Psoas muscle (tissue), 8 donors: ENCODE data around the gene TBXAS1. TPM values are rescaled to one million over a fixed set of nuclear protein-coding genes. Genes with fewer than 3 reads are reported as not detected.
"Not testable (repeated sequence)": the region's sequence is repeated elsewhere in the genome, so short reads cannot be mapped to it uniquely, and the experiment has no call there.

ENCODE experiments used
- ATAC-seq, 4 donors: fragments of 200-7000 bp; cut with Tn5 transposase; one replicate each; pipeline ENCODE4 v1.9.1; 2020; ENCODE audit warnings: moderate library complexity in 3 of 4, mild to moderate bottlenecking in 2 of 4
- DNase-seq, 2 donors: peaks; one replicate each; pipeline ENCODE4 v3.0.0-alpha.2; 2020
- H3K27ac ChIP-seq: fragments of 200-600 bp; one replicate; pipeline ENCODE4 v1.8.0; 2022
- H3K27me3 ChIP-seq, 3 donors: fragments of 200-600 bp in 1 of 3; one replicate each; pipeline versions ENCODE4 v1.6.1 to v1.8.0; 2013 to 2022; ENCODE audit warnings: low read length in 2 of 3, mild to moderate bottlenecking in 2 of 3, moderate library complexity in 1 of 3; ENCODE audit not compliant: insufficient read depth in 3 of 3
- H3K36me3 ChIP-seq, 2 donors: fragments of 200-600 bp in 1 of 2; one replicate each; pipeline versions ENCODE4 v1.6.1 to v1.8.0; 2013 to 2022; ENCODE audit warnings: low read depth in 1 of 2, mild to moderate bottlenecking in 1 of 2, moderate library complexity in 1 of 2; ENCODE audit not compliant: insufficient read depth in 1 of 2
- H3K4me1 ChIP-seq: fragments of 200-600 bp; one replicate; pipeline ENCODE4 v1.8.0; 2022
- H3K4me3 ChIP-seq: fragments of 200-600 bp; one replicate; pipeline ENCODE4 v1.8.0; 2022; ENCODE audit warnings: mild to moderate bottlenecking
- H3K9me3 ChIP-seq: fragments of 200-600 bp; one replicate; pipeline ENCODE4 v1.8.0; 2022
- WGBS, 3 donors: extraction: QIAGEN DNeasy Blood & Tissue Kit; methylation state at CpG; one replicate each; pipeline versions ENCODE4 v1.1.6 to v1.1.7; 2013; 5-methylcytosine and 5-hydroxymethylcytosine counted together
- intact Hi-C, 2 donors: fragments of 100-400 bp; cut with DNase I; formaldehyde crosslinking; loops; one replicate each; pipeline versions ENCODE4 v1.11.0 to v1.14.2; 2022
- polyA plus RNA-seq, 3 donors: library from polyadenylated mRNA; stranded (reverse); fragments of 200-250 nt; gene quantifications; one replicate each; pipeline ENCODE4 v1.2.3, GENCODE V29; 2013
- total RNA-seq, 4 donors: library from RNA; stranded (reverse); fragmentation: NEBNext Ultra II Directional in 2 of 4; extraction: Animal tissue kit (Norgen Biotek cat#: 25700) in 2 of 4; gene quantifications; one replicate each; pipeline versions ENCODE4 v1.2.1 to v1.2.4, GENCODE V29; 2021 to 2023
- TF ChIP-seq, protein P1 (sequence below): fragments of 200-600 bp; IDR thresholded peaks from one replicate; pipeline ENCODE4 v1.8.0; 2022; ENCODE audit warnings: antibody characterized with exemption
- donor health status: healthy with polysubstance abuse.
- donor health status: DM: no; HTN: no; CAD: no; lungs with moderate emphysema.
- donor health status: Bipolar disorder and iron deficiency.
- donor health status: healthy.
- donor health status: DM: yes; HTN: yes; CAD: no.
- donor health status: DM: no; HTN: no; CAD: no.
- donor health status: DM: no; HTN: no; CAD: no.
- donor health status: DM: yes; HTN: yes; CAD: no.

TBXAS1 gene
- total and polyA plus RNA-seq, 7 donors: 0.90 to 2.9 (median 2.0) TPM

GRCh38 chr7:139827042-139827441 lies 2.0 kb upstream of the TBXAS1 start:
- intact Hi-C loops: no loop called here
- Histone ChIP-seq H3K36me3 (no peaks in the 10 kb centered on the region), H3K9me3 (no peaks in the 10 kb centered on the region), H3K4me3 (no peak overlapping the region), H3K27ac (no peak overlapping the region), H3K4me1 (no peaks in the 10 kb centered on the region), H3K27me3 (no peaks in the 10 kb centered on the region)
- ATAC-seq (peak in 1 of 4 donors; percentile 55), DNase-seq (no peak)
- TF ChIP-seq, protein P1, sequence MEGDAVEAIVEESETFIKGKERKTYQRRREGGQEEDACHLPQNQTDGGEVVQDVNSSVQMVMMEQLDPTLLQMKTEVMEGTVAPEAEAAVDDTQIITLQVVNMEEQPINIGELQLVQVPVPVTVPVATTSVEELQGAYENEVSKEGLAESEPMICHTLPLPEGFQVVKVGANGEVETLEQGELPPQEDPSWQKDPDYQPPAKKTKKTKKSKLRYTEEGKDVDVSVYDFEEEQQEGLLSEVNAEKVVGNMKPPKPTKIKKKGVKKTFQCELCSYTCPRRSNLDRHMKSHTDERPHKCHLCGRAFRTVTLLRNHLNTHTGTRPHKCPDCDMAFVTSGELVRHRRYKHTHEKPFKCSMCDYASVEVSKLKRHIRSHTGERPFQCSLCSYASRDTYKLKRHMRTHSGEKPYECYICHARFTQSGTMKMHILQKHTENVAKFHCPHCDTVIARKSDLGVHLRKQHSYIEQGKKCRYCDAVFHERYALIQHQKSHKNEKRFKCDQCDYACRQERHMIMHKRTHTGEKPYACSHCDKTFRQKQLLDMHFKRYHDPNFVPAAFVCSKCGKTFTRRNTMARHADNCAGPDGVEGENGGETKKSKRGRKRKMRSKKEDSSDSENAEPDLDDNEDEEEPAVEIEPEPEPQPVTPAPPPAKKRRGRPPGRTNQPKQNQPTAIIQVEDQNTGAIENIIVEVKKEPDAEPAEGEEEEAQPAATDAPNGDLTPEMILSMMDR: peak; percentile 23

GRCh38 chr7:139828446-139828845 lies 618 bp upstream of the TBXAS1 start:
- H3K36me3 ChIP-seq: no peaks in the 10 kb centered on the region
- no peaks in the 10 kb centered on the region for H3K27me3 ChIP-seq
- H3K4me3 ChIP-seq: no peak overlapping the region
- H3K9me3 ChIP-seq: no peaks in the 10 kb centered on the region
- H3K4me1 ChIP-seq: no peaks in the 10 kb centered on the region
- no peak overlapping the region for H3K27ac ChIP-seq
- 84 to 97% (median 90%) methylated on average over 2 of the region's 2 CpGs for WGBS, 3 donors
- intact Hi-C loops: no loop called here
- ATAC-seq (no peak), DNase-seq (no peak)
- TF ChIP-seq, protein P1: no peak

DNA sequence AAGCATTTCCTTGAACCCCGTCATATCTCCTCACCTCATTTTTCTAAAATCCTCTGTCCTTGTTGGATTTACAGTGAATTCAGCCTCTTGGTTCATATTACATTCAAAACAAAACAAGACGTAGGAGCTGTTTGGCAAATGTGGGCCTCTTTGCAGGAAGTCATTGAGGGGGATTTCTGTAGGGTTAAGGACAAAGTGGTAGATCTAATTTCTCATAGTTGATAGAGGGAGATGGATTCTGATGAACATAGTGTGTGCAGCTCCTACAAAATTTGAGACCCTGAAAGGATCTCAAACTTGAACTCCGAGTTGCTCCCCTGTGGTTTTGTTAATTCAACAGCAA lies 682 bp downstream of the TBXAS1 start:
- Histone ChIP-seq H3K27ac (peak overlapping the region; percentile 4), H3K9me3 (no peaks in the 10 kb centered on the region), H3K4me1 (no peaks in the 10 kb centered on the region), H3K27me3 (no peaks in the 10 kb centered on the region), H3K4me3 (peak overlapping the region; percentile 41), H3K36me3 (no peaks in the 10 kb centered on the region)
- intact Hi-C loops: no loop called here
- ATAC-seq (no peak), DNase-seq (no peak)
- 56 to 63% (median 59%) methylated on average over 3 of the region's 3 CpGs for WGBS, 3 donors
- TF ChIP-seq, protein P1: no peak

DNA sequence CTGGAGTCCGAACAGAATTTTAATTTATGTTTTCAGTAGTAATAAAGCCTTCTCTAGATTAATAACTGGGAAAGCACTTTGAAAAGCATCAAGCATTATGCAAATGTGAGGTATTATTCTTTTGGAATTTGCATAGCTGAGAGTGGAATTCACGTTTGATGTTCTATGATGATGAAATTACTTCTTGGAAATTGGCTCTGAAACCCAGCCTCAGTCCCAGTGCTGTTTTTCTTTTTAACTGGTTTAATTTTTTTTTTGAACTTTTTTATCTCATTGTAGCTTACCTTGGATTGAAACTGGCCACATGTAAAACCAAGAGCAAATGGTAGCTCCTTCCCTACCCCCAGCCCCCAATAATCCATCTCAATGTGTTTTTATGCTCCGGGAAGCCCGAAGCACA lies 1.2 kb downstream of the TBXAS1 start:
- DNase-seq: no peak
- intact Hi-C loops: no loop called here
- ATAC-seq: no peak
- H3K36me3 ChIP-seq: no peaks in the 10 kb centered on the region
- no peaks in the 10 kb centered on the region for H3K27me3 ChIP-seq
- H3K27ac ChIP-seq: no peak overlapping the region
- WGBS, 3 donors: 71 to 84% (median 76%) methylated on average over 4 of the region's 4 CpGs
- peak overlapping the region; percentile 41 for H3K4me3 ChIP-seq
- H3K9me3 ChIP-seq: no peaks in the 10 kb centered on the region
- H3K4me1 ChIP-seq: no peaks in the 10 kb centered on the region
- TF ChIP-seq, protein P1: no peak

DNA sequence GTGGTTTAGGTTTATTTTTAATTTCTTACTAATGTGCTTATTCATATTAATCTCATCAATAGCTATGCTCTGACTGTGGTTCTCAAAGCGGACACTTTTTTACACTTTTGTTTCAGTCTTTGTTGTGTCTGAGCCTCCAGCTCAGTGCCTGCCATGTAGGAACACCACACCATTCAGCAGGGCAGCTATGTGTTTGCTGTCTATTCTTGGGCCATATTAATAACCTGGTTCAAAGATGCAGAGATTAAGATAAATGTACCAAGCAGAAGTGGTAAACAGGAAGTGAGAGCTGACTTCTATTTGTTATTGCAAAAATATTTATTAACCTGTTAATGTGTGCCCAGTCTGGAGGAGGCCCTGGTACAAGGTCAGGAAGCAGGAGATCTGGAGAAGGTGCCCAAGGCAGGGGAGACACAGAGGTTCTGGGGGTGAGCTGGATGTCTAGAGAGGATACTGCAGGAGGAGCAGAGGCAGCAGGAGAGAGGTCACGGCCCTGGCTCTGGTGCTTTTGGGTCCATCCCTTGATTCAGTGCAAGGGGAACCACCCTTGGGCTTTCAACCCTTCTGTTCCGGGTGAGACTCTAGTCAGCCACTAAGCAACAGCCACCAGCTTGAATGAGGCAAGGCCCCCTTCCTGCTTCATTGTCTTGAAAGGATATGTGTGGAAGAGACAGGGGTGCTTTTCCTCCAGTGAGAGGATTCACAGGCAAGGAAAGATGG lies 1.9 kb downstream of the TBXAS1 start:
- WGBS, 3 donors: 86 to 96% (median 88%) methylated on average over 3 of the region's 3 CpGs

GRCh38 chr7:139835848-139836247 lies 6.8 kb downstream of the TBXAS1 start:
- H3K27ac ChIP-seq, H3K36me3 ChIP-seq, H3K4me1 ChIP-seq, intact Hi-C loops, H3K27me3 ChIP-seq, DNase-seq, ATAC-seq, H3K4me3 ChIP-seq, H3K9me3 ChIP-seq: not testable (repeated sequence)
- 88 to 100% (median 88%) methylated on average over 1 of the region's 1 CpG for WGBS, 3 donors

More for the DNA sequence above, 1.9 kb downstream of the TBXAS1 start:
- Histone ChIP-seq H3K4me3 (peak overlapping the region; percentile 41), H3K9me3 (no peaks in the 10 kb centered on the region), H3K4me1 (no peaks in the 10 kb centered on the region), H3K27me3 (no peaks in the 10 kb centered on the region), H3K36me3 (no peaks in the 10 kb centered on the region), H3K27ac (no peak overlapping the region)
- TF ChIP-seq, protein P1: no peak
- DNase-seq: no peak
- intact Hi-C loops: no loop called here
- ATAC-seq: no peak

- DNase-seq, ATAC-seq, H3K9me3 ChIP-seq, H3K4me3 ChIP-seq, H3K27ac ChIP-seq, H3K36me3 ChIP-seq, H3K27me3 ChIP-seq, intact Hi-C loops, H3K4me1 ChIP-seq: not testable (repeated sequence)
- 68 to 87% (median 83%) methylated on average over 4 of the region's 4 CpGs for WGBS, 3 donors
Observed at GRCh38 chr7:139837291-139837690, 8.2 kb downstream of the TBXAS1 start.
